ENCODE data around the gene GDF9. TPM values are rescaled to one million over a fixed set of nuclear protein-coding genes. Genes with fewer than 3 reads are reported as not detected.

GDF9 gene
- total RNA-seq, 1 experiment from 2014 or later: 1.4 TPM

DNA sequence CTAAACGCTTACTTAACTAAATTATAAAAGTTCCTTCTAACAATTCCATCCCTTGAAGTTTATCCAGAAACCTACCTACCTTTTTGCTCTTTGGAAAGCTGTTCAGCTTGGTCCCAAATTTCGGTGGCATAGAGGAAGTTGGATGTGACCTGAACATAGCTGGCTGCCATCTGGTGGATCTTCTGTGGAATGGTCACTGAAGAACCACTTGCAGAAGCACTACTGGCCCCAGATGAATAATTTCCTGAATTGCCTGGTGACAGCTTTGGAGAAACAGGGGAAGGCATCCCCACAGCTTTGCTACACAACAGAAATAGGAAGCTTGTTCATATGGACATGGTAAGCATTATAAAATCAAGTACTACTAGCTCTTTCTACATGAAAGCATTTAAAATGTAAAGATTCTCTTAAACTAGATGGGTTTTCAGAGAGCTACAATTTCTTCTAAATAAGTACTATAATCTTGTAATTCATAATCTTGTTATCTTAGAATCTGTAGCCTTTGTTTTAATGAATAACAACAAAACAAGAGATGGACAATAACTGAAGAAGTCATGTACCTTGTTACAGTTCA lies 17.1 kb upstream of the GDF9 start:
- peaks cover 57% of the 10 kb centered on the region for H3K36me3 ChIP-seq (ENCODE audit: low read depth)
- no peaks in the 10 kb centered on the region for H3K79me2 ChIP-seq (ENCODE audit: low read depth)
- H3K9me2 ChIP-seq (ENCODE audit: insufficient read depth): no peaks in the 10 kb centered on the region
- H3K27me3 ChIP-seq (ENCODE audit: insufficient read depth, low read depth): no peaks in the 10 kb centered on the region
- H3K4me2 ChIP-seq: no peak overlapping the region
- no peak overlapping the region for H2AFZ ChIP-seq
- H3K4me3 ChIP-seq: no peak overlapping the region
- H3K27ac ChIP-seq: no peak overlapping the region; the same call in 1 of the 2 replicates
- POLR2A ChIA-PET (ENCODE audit: unreplicated experiment): interaction anchor here (0.5 to 0.8 kb wide), 5 partner anchors 44 to 1281 kb away, joined by 3 to 7 read pairs (median 3); partner anchors contain the start of gene AFF4
- H3F3A ChIP-seq (ENCODE audit: insufficient read depth, low read depth): peaks cover 45% of the 10 kb centered on the region
- no peaks in the 10 kb centered on the region for H3K4me1 ChIP-seq (replicated peaks; ENCODE audit: insufficient read depth)
- H4K20me1 ChIP-seq (ENCODE audit: insufficient read depth): peaks cover 7% of the 10 kb centered on the region
- TF ChIP-seq, protein P1, sequence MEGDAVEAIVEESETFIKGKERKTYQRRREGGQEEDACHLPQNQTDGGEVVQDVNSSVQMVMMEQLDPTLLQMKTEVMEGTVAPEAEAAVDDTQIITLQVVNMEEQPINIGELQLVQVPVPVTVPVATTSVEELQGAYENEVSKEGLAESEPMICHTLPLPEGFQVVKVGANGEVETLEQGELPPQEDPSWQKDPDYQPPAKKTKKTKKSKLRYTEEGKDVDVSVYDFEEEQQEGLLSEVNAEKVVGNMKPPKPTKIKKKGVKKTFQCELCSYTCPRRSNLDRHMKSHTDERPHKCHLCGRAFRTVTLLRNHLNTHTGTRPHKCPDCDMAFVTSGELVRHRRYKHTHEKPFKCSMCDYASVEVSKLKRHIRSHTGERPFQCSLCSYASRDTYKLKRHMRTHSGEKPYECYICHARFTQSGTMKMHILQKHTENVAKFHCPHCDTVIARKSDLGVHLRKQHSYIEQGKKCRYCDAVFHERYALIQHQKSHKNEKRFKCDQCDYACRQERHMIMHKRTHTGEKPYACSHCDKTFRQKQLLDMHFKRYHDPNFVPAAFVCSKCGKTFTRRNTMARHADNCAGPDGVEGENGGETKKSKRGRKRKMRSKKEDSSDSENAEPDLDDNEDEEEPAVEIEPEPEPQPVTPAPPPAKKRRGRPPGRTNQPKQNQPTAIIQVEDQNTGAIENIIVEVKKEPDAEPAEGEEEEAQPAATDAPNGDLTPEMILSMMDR (conservative IDR thresholded peaks at IDR 0.05): peak; percentile 77
- TF ChIP-seq EZH2 (IDR thresholded peaks at IDR 0.05; ENCODE audit: low read depth): no peak
- H3K9me3 ChIP-seq (ENCODE audit: insufficient read depth, low read depth): no peaks in the 10 kb centered on the region
- no TSS peak for BruUV-seq (replicated peaks)
- intact Hi-C loops (cut with micrococcal nuclease; ENCODE audit: unreplicated experiment): loop anchor here (1.0 kb wide), 2 partner anchors 53 to 498 kb away; partner anchors contain the start of gene SHROOM1
- CTCF ChIA-PET: interaction anchor here (0.6 to 0.7 kb wide), 2 partner anchors 50 to 482 kb away, joined by 4 to 5 read pairs; no protein-coding TSS in a partner anchor
- DNase-seq: peak; percentile 18 to 61

DNA sequence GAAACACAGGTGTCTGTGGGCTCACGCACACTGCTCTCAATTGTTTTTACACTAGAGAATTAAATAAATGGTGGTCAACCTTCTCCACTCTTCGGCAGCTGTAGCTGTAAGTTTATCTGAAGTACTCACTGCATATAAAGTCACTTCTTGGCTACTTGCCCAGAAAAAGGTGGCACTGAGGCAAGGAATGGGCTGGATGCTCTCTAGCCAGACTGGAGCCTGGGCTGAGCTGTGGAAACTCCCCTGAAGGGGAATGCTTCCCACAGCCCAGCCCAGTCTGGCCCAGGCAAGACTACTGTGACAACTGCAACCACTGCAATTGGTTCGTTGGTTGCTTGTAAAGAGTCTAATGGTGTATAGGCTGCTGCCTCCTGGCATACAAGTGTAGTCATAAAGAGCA lies 11.7 kb upstream of the GDF9 start:
- Histone ChIP-seq H3K27me3 (ENCODE audit: insufficient read depth, low read depth) (no peaks in the 10 kb centered on the region), H2AFZ (no peak overlapping the region), H3K36me3 (ENCODE audit: low read depth) (peaks cover 42% of the 10 kb centered on the region), H3K4me3 (no peak overlapping the region), H3K79me2 (ENCODE audit: low read depth) (no peaks in the 10 kb centered on the region), H3K4me1 (replicated peaks; ENCODE audit: insufficient read depth) (no peaks in the 10 kb centered on the region), H3F3A (ENCODE audit: insufficient read depth, low read depth) (peaks cover 20% of the 10 kb centered on the region), H3K27ac (no peak overlapping the region), H4K20me1 (ENCODE audit: insufficient read depth) (no peaks in the 10 kb centered on the region; the same call in 1 of the 2 replicates), H3K9me3 (ENCODE audit: insufficient read depth, low read depth) (no peaks in the 10 kb centered on the region), H3K4me2 (no peak overlapping the region), H3K9me2 (ENCODE audit: insufficient read depth) (no peaks in the 10 kb centered on the region)
- intact Hi-C loops (cut with micrococcal nuclease; ENCODE audit: unreplicated experiment): no loop called here
- TF ChIP-seq EZH2 (IDR thresholded peaks at IDR 0.05; ENCODE audit: low read depth): no peak
- TF ChIP-seq, protein P1 (conservative IDR thresholded peaks at IDR 0.05): no peak
- POLR2A ChIA-PET (ENCODE audit: unreplicated experiment): no interaction called here
- CTCF ChIA-PET: interaction anchor here (0.6 kb wide), 1 partner anchor 9 kb away, joined by 5 read pairs; no protein-coding TSS in a partner anchor
- BruUV-seq (replicated peaks): no TSS peak
- no peak for DNase-seq

DNA sequence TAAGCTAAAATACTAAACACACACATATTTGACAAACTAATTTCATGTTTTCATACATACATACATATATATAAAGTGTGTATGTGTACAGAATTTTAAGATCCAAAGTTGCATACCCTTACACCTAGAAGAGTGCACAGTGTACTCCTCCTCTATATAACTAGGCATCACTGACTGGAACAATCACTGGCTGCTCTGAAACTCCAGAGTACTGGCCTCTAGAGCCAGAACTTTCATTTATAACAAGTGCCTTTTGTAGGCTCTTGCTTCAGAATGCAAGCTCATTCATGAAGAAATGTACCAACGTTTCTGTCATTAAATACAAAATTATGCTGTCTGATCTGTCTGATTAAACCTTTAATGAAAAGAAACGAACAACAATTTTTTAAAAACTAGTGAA lies 11.2 kb upstream of the GDF9 start:
- Histone ChIP-seq H3K4me1 (replicated peaks; ENCODE audit: insufficient read depth) (no peaks in the 10 kb centered on the region), H3F3A (ENCODE audit: insufficient read depth, low read depth) (peaks cover 16% of the 10 kb centered on the region; the same call in 1 of the 2 replicates), H3K36me3 (ENCODE audit: low read depth) (peaks cover 41% of the 10 kb centered on the region), H3K9me2 (ENCODE audit: insufficient read depth) (no peaks in the 10 kb centered on the region), H3K9me3 (ENCODE audit: insufficient read depth, low read depth) (no peaks in the 10 kb centered on the region), H3K27ac (no peak overlapping the region), H3K79me2 (ENCODE audit: low read depth) (no peaks in the 10 kb centered on the region), H3K4me2 (no peak overlapping the region), H2AFZ (no peak overlapping the region), H3K4me3 (no peak overlapping the region), H4K20me1 (ENCODE audit: insufficient read depth) (no peaks in the 10 kb centered on the region; the same call in 1 of the 2 replicates), H3K27me3 (ENCODE audit: insufficient read depth, low read depth) (no peaks in the 10 kb centered on the region)
- ChIA-PET POLR2A (ENCODE audit: unreplicated experiment) (no interaction called here), CTCF (interaction anchor here (0.6 kb wide), 1 partner anchor 8 kb away, joined by 5 read pairs; no protein-coding TSS in a partner anchor)
- TF ChIP-seq, protein P1 (conservative IDR thresholded peaks at IDR 0.05): no peak
- no peak for TF ChIP-seq EZH2 (IDR thresholded peaks at IDR 0.05; ENCODE audit: low read depth)
- intact Hi-C loops (cut with micrococcal nuclease; ENCODE audit: unreplicated experiment): no loop called here
- DNase-seq: no peak
- no TSS peak for BruUV-seq (replicated peaks)

Data from PC-9 (cell line).